GM21619 (cell line): ENCODE results near the gene APMAP.
"Not testable (repeated sequence)": the region's sequence is repeated elsewhere in the genome, so short reads cannot be mapped to it uniquely, and the experiment has no call there.

Experiments used
- ATAC-seq: cut with Tn5 transposase; IDR thresholded peaks from one replicate; pipeline ENCODE4 v1.9.1; 2021; ENCODE audit not compliant: unreplicated experiment

APMAP gene

GRCh38 chr20:24935766-24936525 is 56.6 kb downstream of the APMAP start:
- ATAC-seq: no peak

DNA sequence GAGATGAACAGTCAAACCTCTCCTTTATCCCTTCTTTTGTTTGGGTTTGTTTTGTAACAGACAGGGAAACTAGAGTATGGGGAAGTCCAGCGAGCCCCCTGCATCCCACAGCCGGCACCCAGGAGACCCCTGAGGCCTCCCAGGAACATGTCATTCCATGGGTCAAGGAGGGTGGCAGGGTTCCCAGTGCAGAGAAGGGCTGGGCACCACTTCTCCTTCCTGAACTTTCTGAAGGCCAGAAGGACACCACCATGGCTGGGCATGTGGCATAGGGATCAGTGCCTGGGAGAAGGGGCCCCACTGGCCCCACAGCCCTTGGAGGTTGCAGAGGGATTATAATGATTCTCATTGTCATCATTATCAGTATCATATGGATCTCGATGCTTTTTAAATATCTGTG is 57.4 kb downstream of the APMAP start:
- ATAC-seq: no peak

GRCh38 chr20:24934716-24935115 is 57.8 kb downstream of the APMAP start:
- no peak for ATAC-seq

DNA sequence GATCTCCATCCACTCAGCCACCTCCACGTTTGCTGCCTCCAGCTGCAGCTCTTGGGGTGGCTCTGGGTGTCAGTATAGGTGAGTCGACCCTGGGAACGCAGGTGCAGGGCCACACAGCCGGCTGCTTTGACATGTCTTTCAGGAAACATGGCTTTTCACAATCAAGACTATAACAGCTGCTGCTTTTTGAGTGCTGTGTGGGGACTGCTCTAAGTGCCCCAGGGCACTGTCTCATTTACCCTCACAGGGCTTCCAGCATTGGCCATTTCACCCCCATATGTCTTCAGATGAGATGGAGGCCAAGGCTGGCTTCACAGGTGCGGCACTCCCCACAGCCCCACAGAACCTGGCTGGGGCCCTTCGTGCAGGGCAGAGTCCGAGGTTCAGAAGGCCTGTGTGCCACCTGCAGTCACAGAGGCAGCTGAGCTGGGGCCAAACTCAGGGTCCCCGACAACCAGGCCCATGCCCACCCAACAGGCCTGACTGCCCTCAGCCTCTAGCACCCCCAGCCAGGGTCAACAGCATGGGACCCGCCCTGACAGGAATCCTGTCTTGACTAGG is 58.4 kb downstream of the APMAP start:
- no peak for ATAC-seq

- ATAC-seq: no peak
Measured at GRCh38 chr20:24933266-24933908, 59.2 kb downstream of the APMAP start.

DNA sequence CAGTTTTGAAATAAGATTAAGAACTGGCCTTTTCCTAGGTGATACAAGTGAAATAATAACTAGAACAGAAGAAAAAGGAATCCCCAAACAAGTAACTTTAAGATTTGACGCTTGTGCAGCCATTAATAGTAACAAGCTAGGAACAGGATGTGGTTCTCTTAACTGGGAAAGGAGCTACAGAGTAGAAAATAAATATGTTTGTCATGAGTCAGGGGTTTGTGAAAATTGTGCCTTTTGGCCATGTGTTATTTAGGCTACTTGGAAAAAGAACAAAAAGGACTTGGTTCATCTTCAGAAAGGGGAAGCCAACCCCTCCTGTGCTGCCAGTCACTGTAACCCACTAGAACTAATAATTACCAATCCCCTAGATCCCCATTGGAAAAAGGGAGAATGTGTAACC is 60.7 kb downstream of the APMAP start:
- ATAC-seq: not testable (repeated sequence)

DNA sequence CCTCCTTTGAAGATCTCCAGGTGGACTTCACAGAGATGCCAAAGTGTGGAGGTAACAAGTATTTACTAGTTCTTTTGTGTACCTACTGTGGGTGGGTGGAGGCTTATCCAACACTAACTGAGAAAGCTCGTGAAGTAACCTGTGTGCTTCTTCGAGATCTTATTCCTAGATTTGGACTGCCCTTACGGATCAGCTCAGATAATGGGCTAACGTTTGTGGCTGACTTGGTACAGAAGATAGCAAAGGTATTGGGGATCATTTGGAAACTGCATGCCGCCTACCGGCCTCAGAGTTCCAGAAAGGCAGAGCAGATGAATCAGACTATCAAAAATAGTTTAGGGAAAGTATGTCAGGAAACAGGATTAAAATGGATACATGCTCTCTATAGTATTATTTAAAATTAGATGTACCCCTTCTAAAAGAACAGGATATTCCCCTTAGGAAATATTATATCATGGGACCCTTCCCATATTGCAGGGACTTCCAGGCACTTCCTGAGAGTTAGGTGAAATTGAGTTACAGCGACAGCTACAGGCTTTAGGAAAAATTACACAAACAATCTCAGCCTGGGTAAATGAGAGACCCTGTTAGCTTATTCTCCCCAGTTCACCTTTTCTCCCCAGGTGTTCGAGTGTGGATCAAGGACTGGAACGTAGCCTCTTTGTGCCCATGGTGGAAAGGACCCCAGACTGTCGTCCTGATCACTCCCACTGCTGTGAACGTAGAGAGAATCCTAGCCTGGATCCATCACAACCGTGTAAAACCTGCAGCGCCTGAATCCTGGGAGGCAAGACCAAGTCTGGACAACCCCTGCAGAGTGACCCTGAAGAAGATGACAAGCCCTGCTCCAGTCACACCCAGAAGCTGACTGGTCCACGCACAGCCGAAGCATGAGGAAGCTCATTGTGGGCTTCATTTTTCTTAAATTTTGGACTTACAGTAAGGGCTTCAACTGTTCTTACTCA is 61.5 kb downstream of the APMAP start:
- ATAC-seq: not testable (repeated sequence)

- ATAC-seq: not testable (repeated sequence)
Measured at GRCh38 chr20:24929867-24930723, 62.5 kb downstream of the APMAP start.

GRCh38 chr20:24929259-24929658 is 63.3 kb downstream of the APMAP start:
- not testable (repeated sequence) for ATAC-seq

DNA sequence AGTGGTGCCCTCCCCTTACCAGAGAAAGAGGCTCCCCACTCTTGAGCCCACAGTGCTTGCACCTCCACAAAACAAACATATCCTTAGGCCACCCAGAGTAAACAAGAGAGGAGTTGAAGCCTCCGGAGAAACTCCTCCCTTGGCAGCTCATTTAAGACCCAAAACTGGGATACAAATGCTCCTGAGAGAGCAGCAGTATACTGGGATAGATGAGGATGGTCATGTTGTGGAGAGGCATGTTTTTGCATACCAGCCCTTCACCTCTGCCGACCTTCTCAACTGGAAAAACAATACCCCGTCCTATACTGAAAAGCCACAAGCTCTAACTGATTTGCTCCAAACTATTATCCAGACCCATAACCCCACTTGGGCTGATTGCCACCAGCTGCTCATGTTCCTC is 71.8 kb downstream of the APMAP start:
- ATAC-seq: not testable (repeated sequence)

GRCh38 chr20:24919665-24920064 is 72.9 kb downstream of the APMAP start:
- ATAC-seq: not testable (repeated sequence)

DNA sequence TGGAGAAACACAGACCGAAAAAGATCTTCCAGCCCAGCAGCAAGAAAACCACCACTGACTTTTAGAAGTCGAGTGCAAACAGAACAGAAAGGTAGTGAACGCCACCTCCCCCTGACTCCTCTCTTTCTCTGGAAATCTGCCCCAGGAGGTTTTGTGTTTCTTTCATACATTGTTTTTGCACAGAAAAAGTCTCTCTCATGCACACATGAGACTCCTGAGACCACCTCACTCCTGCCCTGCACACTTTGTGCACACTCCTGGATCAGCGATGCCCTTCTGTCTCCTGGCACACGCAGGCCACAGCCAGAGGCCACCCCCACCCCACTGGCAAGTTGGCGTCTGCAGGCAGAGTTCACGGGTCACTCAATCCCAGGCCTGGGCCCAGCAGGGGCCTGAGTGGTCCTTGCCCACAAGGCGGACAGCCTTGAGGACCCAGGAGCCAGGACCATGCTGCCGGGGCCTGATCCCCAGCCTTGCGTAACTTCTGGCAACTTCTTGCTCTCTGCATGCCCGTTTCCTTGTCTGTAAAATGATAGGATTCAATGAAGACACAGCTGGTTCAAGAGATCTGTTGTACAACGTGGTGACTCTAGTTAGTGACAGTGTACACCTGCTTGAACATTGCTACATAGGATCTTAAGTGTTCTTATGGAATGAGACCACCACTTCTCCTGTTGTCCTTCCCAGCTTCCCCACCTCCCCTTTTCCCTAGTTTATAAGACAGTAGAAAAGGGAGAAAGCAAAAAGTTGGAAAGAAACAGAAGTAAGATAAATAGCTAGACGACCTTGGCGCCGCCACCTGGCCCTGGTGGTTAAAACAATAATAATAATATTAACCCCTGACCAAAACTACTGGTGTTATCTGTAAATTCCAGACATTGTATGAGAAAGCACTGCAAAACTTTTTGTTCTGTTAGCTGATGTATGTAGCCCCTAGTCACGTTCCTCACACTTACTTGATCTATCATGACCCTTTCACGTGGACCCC is 73.7 kb downstream of the APMAP start:
- no peak for ATAC-seq

GRCh38 chr20:24917797-24918578 is 74.6 kb downstream of the APMAP start:
- ATAC-seq: no peak

GRCh38 chr20:24917056-24917455 is 75.5 kb downstream of the APMAP start:
- no peak for ATAC-seq

- no peak for ATAC-seq
Measured at GRCh38 chr20:24916412-24916811, 76.1 kb downstream of the APMAP start.

GRCh38 chr20:24915892-24916291 is 76.7 kb downstream of the APMAP start:
- no peak for ATAC-seq

GRCh38 chr20:24915440-24915839 is 77.1 kb downstream of the APMAP start:
- no peak for ATAC-seq
